Parathyroid adenoma (tissue), 2 donors: Measurements from ENCODE around the gene DNAH3.

Source experiments
- H2AFZ ChIP-seq: fragments of 300-600 bp; sonication (generic); one replicate; pipeline ENCODE4 v1.7.0; 2017; ENCODE audit warnings: antibody characterized with exemption, mild to moderate bottlenecking
- H3K27ac ChIP-seq: fragments of 300-600 bp; sonication (generic); one replicate; pipeline ENCODE4 v1.7.0; 2017
- H3K27me3 ChIP-seq: fragments of 300-600 bp; sonication (generic); one replicate; pipeline ENCODE4 v1.7.0; 2017; ENCODE audit warnings: low read length; ENCODE audit not compliant: control insufficient read depth, insufficient read depth
- H3K36me3 ChIP-seq: fragments of 300-600 bp; sonication (generic); one replicate; pipeline ENCODE4 v1.7.0; 2017; ENCODE audit warnings: low read length; ENCODE audit not compliant: control insufficient read depth, insufficient read depth
- H3K4me1 ChIP-seq: fragments of 300-600 bp; sonication (generic); one replicate; pipeline ENCODE4 v1.7.0; 2017; ENCODE audit warnings: control low read depth
- H3K4me2 ChIP-seq: fragments of 300-600 bp; sonication (generic); one replicate; pipeline ENCODE4 v1.7.0; 2017; ENCODE audit warnings: low read length
- H3K4me3 ChIP-seq: fragments of 300-600 bp; sonication (generic); one replicate; pipeline ENCODE4 v1.7.0; 2017; ENCODE audit warnings: low read depth, low read length
- H3K79me2 ChIP-seq: fragments of 300-600 bp; sonication (generic); one replicate; pipeline ENCODE4 v1.7.0; 2017; ENCODE audit warnings: control low read depth
- H3K9ac ChIP-seq: fragments of 300-600 bp; sonication (generic); one replicate; pipeline ENCODE4 v1.7.0; 2017; ENCODE audit warnings: mild to moderate bottlenecking
- H3K9me3 ChIP-seq: fragments of 300-600 bp; sonication (generic); one replicate; pipeline ENCODE4 v1.7.0; 2017; ENCODE audit warnings: low read length; ENCODE audit not compliant: control insufficient read depth
- CTCF ChIP-seq: fragments of 300-600 bp; sonication (generic); IDR thresholded peaks from one replicate; pipeline ENCODE4 v1.7.0; 2017; ENCODE audit warnings: antibody characterized with exemption, mild to moderate bottlenecking
- donor health status: primary hyperparathyroidism.

Gene DNAH3

DNA sequence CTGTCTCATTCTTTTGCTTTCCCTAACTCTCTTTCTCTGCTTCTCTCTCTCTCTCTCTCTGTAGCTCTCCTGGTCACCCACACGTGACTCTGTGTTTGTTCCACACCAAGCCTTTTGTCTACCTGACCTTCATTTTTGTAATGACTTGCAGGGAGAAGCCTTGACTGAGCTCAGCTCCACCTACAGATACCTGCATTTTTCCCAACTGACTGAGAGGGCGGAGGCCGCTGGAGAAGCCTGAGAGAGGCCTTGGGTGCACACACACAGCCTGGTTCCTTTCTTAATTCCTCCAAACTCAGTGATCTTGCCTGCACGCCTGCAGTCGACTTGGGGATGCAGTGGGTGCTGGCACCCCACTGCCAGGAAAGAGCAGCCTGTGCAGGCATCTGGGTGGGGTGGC lies 181.3 kb downstream of the DNAH3 start:
- Histone ChIP-seq H3K79me2 (no peaks in the 10 kb centered on the region), H2AFZ (no peak overlapping the region), H3K4me2 (no peak overlapping the region), H3K27me3 (no peaks in the 10 kb centered on the region), H3K36me3 (no peaks in the 10 kb centered on the region), H3K4me3 (no peak overlapping the region), H3K27ac (no peak overlapping the region), H3K9ac (no peak overlapping the region), H3K4me1 (no peaks in the 10 kb centered on the region), H3K9me3 (no peaks in the 10 kb centered on the region)
- TF ChIP-seq CTCF = no peak

DNA sequence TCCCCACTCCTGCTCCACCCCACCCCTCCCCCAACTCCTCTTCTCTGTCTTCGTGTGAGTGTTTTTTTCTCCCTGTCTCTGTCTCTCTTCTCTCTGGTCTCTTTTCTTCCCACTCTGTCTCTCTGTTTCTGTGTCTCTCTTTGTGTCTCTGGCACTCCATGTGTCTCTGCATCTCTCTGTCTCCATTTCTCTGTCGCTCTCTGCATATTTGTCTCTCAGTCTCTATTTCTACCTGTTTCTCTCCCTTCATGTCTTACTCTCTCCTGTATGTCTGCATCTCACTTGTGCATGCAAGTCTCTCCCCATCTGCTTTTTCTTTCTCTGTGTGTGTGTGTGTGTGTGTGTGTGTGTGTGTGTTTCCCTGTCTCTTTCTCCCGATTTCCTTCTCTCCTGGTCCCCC lies 181.9 kb downstream of the DNAH3 start:
- Histone ChIP-seq H3K36me3 (no peaks in the 10 kb centered on the region), H3K4me3 (no peak overlapping the region), H3K4me1 (no peaks in the 10 kb centered on the region)

DNA sequence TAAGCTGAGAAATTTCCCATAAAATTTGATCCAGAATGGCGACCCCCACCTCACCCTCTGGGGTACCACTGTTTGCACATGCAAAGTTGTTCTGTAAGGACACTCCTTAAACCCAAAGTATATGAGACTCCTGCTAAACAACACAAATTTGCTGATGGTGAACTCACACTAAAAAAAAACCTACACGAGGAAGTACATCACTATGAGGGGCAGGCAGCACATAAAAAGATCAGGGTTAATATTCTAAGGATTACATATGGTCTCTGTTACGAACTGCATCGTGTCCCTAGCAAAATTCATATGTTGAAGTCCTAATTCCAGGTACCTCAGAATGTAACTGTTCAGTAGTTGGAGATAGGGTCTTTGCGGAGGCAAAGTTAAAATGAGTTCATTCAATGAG lies 189.7 kb downstream of the DNAH3 start:
- Histone ChIP-seq H3K4me3 (no peak overlapping the region), H3K9me3 (no peaks in the 10 kb centered on the region), H3K4me1 (no peaks in the 10 kb centered on the region), H2AFZ (no peak overlapping the region), H3K79me2 (no peaks in the 10 kb centered on the region), H3K4me2 (no peak overlapping the region), H3K27me3 (no peaks in the 10 kb centered on the region), H3K9ac (no peak overlapping the region), H3K36me3 (no peaks in the 10 kb centered on the region), H3K27ac (no peak overlapping the region)
- TF ChIP-seq CTCF = no peak

More for the DNA sequence above, 181.9 kb downstream of the DNAH3 start:
- H2AFZ ChIP-seq = no peak overlapping the region
- no peaks in the 10 kb centered on the region for H3K79me2 ChIP-seq
- H3K9ac ChIP-seq = no peak overlapping the region
- no peaks in the 10 kb centered on the region for H3K27me3 ChIP-seq
- no peak overlapping the region for H3K27ac ChIP-seq
- TF ChIP-seq CTCF = no peak
- H3K9me3 ChIP-seq = no peaks in the 10 kb centered on the region
- H3K4me2 ChIP-seq = no peak overlapping the region

DNA sequence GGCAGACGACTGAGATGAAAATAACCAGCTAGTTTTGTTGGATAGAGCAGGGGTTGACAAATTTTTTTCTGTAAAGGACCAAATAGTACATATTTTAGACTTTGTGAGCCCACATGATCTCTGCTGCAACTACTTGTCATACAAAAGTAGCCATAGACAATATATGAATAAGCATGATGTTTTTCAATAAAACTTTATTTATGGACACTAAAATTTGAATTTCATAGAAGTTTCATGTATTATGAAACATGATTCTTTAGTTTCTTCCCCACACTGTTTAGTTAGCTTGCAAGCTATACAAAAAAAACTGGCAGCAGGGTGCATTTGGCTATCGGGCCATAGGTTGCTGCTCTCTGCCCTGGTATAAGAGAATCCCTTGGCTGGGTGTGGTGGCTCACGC lies 193.5 kb downstream of the DNAH3 start:
- no peak overlapping the region for H3K4me3 ChIP-seq
- H3K4me2 ChIP-seq = no peak overlapping the region
- no peak overlapping the region for H2AFZ ChIP-seq
- no peak for TF ChIP-seq CTCF
- no peaks in the 10 kb centered on the region for H3K36me3 ChIP-seq
- no peak overlapping the region for H3K27ac ChIP-seq
- H3K79me2 ChIP-seq = no peaks in the 10 kb centered on the region
- no peak overlapping the region for H3K9ac ChIP-seq
- H3K27me3 ChIP-seq = no peaks in the 10 kb centered on the region
- H3K4me1 ChIP-seq = peaks cover 4% of the 10 kb centered on the region
- no peaks in the 10 kb centered on the region for H3K9me3 ChIP-seq

DNA sequence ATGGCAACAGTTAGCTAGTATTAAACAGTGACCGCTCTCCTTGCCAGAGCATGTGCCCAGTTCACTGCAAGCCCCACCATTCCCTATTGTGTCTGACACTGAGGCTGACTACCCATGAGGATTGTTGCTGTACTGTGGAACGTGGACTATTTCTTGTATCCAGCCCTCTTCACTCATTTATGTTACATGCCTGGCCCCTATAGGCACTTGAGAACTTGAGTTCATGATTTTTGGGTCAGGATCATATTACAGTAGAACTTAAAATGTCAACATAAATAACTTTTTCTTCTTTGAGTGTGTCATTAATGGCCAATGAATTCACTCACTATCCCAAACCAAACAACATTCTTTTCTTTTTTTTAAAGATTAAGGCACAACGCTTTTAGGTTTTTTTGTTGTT lies 194.3 kb downstream of the DNAH3 start:
- Histone ChIP-seq H3K4me1 (peaks cover 4% of the 10 kb centered on the region), H3K9me3 (no peaks in the 10 kb centered on the region), H3K79me2 (no peaks in the 10 kb centered on the region)

More for the DNA sequence above, 194.3 kb downstream of the DNAH3 start:
- Histone ChIP-seq H3K4me2 (no peak overlapping the region), H3K27me3 (no peaks in the 10 kb centered on the region), H3K36me3 (no peaks in the 10 kb centered on the region), H3K9ac (no peak overlapping the region), H2AFZ (no peak overlapping the region), H3K27ac (no peak overlapping the region), H3K4me3 (no peak overlapping the region)
- TF ChIP-seq CTCF = no peak
